Left cardiac atrium (tissue), 4 donors: ENCODE data around the gene MUC5B. TPM values are rescaled to one million over a fixed set of nuclear protein-coding genes. Genes with fewer than 3 reads are reported as not detected.
"Not testable (repeated sequence)": the region's sequence is repeated elsewhere in the genome, so short reads cannot be mapped to it uniquely, and the experiment has no call there.

Experiments used
- ATAC-seq, 2 donors: fragments of 200-7000 bp; cut with Tn5 transposase; one replicate each; pipeline ENCODE4 v1.9.1; 2020; ENCODE audit warnings: mild to moderate bottlenecking in 2 of 2, moderate library complexity in 2 of 2
- DNase-seq: peaks from one replicate; pipeline ENCODE4 v3.0.0-alpha.2; 2020
- intact Hi-C, 2 donors: fragments of 100-400 bp; cut with DNase I; formaldehyde crosslinking; loops; one replicate each; pipeline versions ENCODE4 v1.14.1 to v1.15.1; 2022 to 2023
- total RNA-seq, 2 donors: library from RNA; stranded (reverse); fragmentation: NEBNext Ultra II Directional; extraction: Animal tissue kit (Norgen Biotek cat#: 25700); gene quantifications; one replicate each; pipeline ENCODE4 v1.2.1, GENCODE V29; 2021
- donor health status: DM: no; HTN: yes; CAD: no.
- donor health status: DM: no; HTN: yes; CAD: no; lungs with severe emphysema.
- donor health status: DM: yes; HTN: yes; CAD: no.
- donor health status: Dilated cardiomyopathy.

MUC5B gene
- total RNA-seq, 2 donors from 2014 or later, result not detected

DNA sequence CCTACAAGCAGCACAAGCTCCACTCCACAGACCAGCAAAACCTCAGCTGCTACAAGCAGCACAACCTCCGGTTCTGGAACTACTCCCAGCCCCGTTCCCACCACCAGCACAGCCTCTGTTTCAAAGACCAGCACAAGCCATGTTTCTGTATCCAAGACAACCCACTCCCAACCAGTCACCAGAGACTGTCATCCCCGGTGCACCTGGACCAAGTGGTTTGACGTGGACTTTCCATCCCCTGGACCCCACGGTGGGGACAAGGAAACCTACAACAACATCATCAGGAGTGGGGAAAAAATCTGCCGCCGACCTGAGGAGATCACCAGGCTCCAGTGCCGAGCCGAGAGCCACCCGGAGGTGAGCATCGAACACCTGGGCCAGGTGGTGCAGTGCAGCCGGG is 33.0 kb upstream of the MUC5B start:
- DNase-seq, ATAC-seq, intact Hi-C loops: not testable (repeated sequence)

DNA sequence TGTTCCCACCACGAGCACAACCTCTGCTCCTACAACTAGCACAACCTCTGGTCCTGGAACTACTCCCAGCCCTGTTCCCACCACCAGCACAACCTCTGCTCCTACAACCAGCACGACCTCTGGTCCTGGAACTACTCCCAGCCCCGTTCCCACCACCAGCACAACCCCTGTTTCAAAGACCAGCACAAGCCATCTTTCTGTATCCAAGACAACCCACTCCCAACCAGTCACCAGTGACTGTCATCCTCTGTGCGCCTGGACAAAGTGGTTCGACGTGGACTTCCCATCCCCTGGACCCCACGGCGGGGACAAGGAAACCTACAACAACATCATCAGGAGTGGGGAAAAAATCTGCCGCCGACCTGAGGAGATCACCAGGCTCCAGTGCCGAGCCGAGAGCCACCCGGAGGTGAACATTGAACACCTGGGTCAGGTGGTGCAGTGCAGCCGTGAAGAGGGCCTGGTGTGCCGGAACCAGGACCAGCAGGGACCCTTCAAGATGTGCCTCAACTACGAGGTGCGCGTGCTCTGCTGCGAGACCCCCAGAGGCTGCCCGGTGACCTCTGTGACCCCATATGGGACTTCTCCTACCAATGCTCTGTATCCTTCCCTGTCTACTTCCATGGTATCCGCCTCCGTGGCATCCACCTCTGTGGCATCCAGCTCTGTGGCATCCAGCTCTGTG is 30.9 kb upstream of the MUC5B start:
- ATAC-seq, intact Hi-C loops, DNase-seq: not testable (repeated sequence)

DNA sequence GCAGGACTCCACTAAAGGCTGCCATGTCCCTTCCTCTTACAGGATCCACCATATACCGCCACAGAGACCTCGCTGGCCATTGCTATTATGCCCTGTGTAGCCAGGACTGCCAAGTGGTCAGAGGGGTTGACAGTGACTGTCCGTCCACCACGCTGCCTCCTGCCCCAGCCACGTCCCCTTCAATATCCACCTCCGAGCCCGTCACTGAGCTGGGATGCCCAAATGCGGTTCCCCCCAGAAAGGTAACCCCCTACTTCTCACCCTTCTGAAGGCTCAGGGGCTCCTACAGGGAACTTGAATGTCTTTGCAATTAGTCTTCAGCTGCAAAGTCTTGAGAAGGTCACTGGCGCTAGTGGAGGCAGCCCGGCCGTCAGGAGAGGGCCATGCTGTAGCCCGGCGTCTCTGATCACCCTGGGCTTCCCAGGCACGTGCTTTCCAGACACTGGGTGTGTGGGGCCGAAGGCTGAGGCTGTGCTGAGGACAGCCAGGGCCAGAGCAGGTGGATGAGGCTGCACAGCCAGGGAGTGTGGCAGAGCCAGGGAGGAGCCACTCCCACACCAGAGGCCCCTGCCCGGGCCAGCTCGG is 30.0 kb upstream of the MUC5B start:
- ATAC-seq, result no peak

DNA sequence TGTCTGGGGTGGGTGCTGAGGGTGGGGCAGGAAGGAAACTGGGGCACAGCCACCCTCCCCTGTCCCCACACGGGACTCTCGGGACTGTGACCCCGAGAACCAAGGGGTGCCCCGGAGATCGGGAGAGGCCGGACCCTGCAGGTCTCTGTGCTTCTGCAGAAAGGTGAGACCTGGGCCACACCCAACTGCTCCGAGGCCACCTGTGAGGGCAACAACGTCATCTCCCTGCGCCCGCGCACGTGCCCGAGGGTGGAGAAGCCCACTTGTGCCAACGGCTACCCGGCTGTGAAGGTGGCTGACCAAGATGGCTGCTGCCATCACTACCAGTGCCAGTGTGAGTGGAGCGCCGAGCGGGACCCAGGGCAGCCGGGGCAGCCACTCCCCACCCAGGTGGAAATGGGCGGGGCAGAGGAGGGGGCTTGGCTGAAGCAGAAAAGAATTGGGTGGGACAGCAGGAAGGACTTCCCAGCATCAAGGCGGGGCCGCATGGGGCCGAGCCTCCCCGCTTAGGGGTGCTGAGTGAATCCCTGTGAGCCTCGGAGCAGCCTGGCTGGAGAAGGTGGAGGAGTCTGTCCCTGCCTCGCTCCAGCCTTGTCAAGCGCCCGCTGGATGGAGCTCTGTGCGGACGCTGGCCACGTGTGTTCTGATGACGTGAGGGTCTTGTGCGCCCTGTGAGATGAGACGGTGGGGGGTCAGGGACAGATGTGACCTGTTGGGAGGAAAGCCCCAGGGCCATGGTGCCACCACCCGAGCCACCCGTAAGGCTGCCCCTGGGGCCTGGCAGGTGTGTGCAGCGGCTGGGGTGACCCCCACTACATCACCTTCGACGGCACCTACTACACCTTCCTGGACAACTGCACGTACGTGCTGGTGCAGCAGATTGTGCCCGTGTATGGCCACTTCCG is 29.3 kb upstream of the MUC5B start:
- ATAC-seq, result no peak
- no peak for DNase-seq
- intact Hi-C loops, result no loop called here

More for the DNA sequence above, 30.0 kb upstream of the MUC5B start:
- DNase-seq, result no peak
- intact Hi-C loops, result no loop called here

DNA sequence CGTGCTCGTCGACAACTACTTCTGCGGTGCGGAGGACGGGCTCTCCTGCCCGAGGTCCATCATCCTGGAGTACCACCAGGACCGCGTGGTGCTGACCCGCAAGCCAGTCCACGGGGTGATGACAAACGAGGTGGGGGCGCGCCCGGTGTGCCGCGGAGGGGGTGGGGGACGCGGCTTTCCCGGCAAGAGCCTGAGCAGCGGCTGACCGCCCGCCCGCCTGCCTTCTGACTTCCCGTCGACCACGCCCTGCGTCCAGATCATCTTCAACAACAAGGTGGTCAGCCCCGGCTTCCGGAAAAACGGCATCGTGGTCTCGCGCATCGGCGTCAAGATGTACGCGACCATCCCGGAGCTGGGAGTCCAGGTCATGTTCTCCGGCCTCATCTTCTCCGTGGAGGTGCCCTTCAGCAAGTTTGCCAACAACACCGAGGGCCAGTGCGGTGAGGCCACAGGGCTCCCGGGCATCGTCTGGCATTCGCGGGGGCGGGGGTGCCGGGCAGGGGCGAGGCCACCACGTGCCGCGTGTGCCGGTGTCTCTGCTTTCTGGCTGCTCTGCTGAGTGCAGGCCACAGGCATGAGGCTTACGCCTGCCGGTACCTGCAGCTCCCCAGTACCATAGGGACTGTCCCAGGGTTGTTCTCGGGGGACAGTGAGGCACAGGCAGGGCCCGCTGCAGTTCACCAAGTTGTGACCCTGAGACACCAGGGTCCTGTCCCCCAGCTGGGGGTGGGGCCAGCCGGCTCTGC is 28.5 kb upstream of the MUC5B start:
- ATAC-seq (no peak), DNase-seq (peak; percentile 22)
- intact Hi-C loops, result no loop called here

DNA sequence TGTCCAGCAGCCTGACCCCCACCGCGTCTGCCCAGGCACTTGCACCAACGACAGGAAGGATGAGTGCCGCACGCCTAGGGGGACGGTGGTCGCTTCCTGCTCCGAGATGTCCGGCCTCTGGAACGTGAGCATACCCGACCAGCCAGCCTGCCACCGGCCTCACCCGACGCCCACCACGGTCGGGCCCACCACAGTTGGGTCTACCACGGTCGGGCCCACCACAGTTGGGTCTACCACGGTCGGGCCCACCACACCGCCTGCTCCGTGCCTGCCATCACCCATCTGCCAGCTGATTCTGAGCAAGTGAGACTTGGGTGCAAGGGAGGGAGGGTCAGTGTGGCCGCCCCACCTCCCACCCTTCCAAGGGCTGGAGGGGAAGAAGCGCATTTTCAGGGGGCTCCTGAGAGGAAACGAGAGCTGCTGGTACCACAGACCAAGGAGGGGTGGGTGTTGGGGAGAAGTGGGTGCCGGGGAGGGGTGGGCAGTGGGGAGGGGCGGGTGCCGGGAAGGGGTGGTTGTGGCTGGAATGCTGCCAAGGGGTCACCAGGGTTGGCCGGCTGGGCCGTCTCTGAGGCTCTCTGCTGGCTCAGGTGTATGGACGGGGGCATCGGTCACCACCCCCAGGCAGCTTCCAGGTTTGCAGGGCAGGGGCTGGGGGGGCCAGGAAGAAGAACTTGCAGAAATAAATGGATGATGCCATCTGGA is 27.7 kb upstream of the MUC5B start:
- no peak for ATAC-seq
- DNase-seq, result no peak
- intact Hi-C loops, result no loop called here

DNA sequence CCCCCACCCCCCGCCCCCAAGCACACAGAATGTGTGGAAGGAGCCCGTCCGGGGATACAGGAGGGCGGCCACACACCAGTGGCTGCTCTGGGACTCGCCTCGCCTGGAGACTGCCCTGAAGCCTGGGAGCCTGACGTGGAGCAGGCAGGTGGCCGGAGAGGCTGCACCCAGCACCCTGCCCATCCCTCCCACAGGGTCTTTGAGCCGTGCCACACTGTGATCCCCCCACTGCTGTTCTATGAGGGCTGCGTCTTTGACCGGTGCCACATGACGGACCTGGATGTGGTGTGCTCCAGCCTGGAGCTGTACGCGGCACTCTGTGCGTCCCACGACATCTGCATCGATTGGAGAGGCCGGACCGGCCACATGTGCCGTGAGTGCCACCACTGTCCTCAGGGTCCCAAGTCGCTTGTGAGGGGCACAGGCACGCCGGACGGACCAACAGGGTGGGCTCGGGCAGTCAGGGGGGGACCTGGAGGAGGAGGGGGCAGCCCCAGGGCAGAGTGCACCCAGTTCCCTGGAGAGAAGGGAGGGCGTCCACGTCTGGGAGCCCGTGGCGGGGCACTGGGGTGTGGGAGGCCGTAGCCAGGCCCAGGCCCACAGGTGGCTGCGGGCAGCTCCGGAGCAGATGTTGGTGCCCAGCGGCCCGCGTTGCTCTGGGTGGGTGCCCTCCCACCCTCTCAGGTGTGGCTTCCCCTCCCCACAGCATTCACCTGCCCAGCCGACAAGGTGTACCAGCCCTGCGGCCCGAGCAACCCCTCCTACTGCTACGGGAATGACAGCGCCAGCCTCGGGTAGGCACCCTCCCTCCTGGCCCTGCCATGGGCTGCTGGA is 27.0 kb upstream of the MUC5B start:
- DNase-seq (peak; percentile 9), ATAC-seq (no peak)
- intact Hi-C loops, result no loop called here

DNA sequence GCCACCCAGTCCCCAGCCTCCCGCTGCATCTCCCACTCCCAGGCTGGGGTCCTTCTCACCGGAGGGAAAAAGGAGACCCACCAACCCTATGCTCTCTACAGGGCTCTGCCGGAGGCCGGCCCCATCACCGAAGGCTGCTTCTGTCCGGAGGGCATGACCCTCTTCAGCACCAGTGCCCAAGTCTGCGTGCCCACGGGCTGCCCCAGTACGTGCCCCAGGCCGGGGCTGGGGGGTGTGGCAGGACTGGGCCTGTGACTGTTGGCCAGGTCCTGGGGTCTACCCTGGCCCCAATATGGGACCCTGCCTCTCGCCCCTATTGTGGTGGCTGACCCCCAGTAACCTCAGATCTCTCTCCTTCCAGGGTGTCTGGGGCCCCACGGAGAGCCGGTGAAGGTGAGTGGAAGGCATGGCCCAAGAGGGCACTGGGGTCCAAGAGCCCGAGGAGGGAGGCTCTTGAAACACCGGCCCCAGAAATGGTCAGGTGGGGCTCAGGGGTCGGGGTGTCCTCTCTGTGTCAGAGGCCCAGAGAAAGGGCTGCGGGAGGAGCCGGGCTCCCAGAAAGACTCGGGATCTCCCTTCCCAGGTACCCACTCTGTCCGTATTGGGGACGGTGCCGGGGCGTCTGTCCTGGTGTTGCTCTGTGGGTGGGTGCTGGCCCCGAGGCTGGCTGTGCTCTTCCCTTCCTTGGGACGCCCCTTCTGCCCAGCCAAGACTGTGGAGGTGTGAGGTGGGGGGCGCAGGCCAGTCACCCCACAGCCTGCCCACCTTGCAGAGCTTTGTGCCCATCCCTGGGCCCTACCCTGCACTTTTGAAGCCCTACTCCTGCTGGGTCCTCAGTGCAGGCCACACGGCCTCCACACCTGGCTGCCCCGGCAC is 26.1 kb upstream of the MUC5B start:
- ATAC-seq (no peak), DNase-seq (peak; percentile 18)
- intact Hi-C loops, result no loop called here

DNA sequence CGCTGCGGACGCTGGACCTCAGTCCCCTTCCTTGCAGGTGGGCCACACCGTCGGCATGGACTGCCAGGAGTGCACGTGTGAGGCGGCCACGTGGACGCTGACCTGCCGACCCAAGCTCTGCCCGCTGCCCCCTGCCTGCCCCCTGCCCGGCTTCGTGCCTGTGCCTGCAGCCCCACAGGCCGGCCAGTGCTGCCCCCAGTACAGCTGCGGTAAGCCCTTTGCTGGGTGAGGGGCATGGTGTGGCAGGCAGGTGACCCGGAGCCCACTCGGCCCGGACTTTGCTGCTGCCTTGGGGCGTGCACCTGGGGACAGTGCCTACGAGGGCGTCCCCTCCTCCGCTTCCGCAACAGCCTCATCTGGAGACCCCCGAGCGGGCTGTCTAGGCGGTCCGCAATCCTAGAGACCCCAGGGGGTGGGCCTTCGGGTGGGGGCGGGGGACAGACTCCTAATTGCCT is 25.4 kb upstream of the MUC5B start:
- ATAC-seq (no peak), DNase-seq (peak; percentile 15)
- intact Hi-C loops, result no loop called here

DNA sequence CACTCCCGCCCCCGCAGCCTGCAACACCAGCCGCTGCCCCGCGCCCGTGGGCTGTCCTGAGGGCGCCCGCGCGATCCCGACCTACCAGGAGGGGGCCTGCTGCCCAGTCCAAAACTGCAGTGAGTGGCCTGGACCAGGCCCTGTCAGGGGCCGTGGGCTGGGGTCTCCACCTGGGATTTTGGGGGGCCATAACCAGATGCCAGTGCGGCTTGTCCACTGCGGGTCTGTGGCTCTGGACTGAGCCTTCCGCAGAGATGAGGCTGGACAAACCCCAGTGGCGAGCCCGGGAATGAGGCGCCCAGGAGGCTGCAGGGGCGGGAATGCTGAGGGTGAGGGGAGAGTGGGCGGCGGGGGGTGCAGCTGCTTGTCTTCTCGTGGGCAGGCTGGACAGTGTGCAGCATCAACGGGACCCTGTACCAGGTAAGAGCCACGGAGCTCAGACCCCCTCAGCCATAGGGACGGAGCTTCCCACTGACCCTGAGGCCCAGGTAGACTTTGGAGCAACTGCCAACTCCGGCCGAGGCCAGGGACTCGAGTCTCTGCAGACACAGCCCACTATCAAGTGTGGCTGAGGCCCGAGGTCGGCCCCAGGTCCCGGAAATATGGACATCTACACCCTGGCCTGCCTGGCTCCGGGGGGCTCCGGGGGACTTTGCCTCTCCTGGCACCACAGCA is 24.8 kb upstream of the MUC5B start:
- intact Hi-C loops, result no loop called here
- DNase-seq, result peak; percentile 18
- ATAC-seq, result no peak

DNA sequence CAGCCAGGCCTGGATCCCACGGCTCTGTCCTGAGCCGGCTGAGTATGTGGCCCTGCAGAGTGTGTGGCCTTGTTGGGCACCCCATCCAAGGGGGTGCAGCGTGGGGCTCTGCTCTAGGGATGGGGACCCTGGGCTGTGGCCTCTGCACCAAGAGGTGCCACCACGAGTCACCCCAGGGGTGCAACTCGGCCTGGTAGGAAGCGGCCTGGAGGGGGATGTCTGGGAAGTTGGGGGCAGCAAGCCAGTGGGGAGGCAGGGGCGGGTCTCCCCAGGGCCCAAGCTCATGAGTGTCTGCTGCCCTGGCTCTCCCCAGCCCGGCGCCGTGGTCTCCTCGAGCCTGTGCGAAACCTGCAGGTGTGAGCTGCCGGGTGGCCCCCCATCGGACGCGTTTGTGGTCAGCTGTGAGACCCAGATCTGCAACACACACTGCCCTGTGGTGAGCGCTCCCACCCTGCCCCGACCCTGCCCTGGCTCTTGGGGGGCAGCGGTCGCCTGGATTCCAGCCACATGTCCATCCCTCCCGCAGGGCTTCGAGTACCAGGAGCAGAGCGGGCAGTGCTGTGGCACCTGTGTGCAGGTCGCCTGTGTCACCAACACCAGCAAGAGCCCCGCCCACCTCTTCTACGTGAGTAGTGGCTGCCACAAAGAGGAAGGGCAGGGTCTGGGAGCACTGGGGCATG is 24.2 kb upstream of the MUC5B start:
- DNase-seq, result peak; percentile 10
- ATAC-seq, result no peak
- intact Hi-C loops, result no loop called here

DNA sequence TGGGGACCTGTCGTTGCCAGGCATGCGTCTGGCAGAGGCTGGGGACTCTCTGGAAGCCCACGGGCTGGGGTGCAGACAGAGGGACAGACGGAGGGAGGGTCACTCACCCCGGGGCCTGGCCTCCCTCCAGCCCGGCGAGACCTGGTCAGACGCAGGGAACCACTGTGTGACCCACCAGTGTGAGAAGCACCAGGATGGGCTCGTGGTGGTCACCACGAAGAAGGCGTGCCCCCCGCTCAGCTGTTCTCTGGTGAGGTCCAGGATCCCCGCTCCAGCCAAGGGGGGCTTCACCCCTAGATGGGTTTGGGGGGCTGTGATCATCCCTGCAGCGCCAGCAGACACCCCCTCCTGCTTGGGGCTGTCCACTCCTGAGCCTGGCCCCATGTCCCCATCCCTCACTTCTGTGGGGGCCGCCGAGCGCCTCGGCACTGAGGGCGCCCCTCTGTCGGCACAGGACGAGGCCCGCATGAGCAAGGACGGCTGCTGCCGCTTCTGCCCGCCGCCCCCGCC is 23.6 kb upstream of the MUC5B start:
- DNase-seq, result peak; percentile 17
- ATAC-seq, result no peak
- intact Hi-C loops, result no loop called here

DNA sequence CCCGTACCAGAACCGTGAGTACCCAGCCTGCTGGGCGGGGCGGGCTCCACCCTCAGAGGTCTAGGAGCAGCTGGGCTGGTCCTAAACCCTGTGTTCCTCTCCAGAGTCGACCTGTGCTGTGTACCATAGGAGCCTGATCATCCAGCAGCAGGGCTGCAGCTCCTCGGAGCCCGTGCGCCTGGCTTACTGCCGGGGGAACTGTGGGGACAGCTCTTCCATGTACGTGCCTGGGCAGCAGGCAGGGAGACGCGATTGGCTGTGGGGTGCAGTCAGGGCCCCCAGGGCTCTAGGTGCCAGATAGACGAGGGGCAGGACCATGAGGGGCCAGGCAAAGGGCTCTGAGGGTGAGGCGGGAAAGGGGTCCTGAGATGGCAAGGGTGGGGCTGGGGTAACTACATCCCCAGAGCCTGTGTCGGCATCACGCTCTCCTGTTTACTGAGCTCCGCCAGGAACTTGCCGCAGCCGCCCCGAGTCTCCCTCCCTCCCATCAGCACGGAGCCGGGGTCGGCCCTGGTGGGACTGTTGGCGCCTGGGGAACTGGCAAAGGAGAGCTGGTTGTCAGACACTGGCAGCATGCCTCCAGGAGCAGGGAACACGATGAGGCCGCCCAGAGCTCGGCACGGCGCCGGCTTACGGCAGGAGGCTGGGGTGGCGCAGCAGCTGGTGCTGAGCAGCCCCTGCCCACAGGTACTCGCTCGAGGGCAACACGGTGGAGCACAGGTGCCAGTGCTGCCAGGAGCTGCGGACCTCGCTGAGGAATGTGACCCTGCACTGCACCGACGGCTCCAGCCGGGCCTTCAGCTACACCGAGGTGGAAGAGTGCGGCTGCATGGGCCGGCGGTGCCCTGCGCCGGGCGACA is 22.9 kb upstream of the MUC5B start:
- ATAC-seq (no peak), DNase-seq (peak; percentile 16)
- intact Hi-C loops, result no loop called here

DNA sequence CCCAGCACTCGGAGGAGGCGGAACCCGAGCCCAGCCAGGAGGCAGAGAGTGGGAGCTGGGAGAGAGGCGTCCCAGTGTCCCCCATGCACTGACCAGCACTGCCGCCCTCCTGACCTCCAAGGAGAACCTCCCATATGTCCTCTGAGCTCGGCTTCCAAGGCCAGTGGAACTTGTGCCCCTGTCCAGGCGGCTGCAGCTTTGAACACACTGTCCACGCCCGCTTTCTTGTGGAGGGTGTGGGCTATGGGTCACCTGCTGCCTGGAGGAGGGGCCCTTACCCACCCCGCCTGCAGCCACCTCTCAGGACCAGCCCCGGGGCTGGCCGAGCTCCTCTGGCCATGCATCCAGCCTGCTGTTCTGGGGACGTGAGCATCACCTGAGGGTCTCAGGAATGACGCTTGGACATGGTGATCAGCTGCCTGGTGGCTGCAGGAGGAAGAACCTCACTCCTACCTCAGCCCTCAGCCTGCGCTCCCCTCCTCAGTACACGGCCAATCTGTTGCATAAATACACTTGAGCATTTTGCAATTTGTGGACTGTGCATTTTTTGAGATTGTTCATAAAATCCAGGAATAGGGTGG is 22.2 kb upstream of the MUC5B start:
- intact Hi-C loops, result no loop called here
- ATAC-seq (no peak), DNase-seq (peak; percentile 15)
